G401.6 (cell line): ENCODE data around the gene RWDD1.

ENCODE experiments used
- FAIRE-seq: peaks from 2 replicates; lab custom pipeline; 2012; peaks lifted over from hg19 to GRCh38; lab: Jason Lieb, UNC

Gene RWDD1, protein sequence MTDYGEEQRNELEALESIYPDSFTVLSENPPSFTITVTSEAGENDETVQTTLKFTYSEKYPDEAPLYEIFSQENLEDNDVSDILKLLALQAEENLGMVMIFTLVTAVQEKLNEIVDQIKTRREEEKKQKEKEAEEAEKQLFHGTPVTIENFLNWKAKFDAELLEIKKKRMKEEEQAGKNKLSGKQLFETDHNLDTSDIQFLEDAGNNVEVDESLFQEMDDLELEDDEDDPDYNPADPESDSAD

DNA sequence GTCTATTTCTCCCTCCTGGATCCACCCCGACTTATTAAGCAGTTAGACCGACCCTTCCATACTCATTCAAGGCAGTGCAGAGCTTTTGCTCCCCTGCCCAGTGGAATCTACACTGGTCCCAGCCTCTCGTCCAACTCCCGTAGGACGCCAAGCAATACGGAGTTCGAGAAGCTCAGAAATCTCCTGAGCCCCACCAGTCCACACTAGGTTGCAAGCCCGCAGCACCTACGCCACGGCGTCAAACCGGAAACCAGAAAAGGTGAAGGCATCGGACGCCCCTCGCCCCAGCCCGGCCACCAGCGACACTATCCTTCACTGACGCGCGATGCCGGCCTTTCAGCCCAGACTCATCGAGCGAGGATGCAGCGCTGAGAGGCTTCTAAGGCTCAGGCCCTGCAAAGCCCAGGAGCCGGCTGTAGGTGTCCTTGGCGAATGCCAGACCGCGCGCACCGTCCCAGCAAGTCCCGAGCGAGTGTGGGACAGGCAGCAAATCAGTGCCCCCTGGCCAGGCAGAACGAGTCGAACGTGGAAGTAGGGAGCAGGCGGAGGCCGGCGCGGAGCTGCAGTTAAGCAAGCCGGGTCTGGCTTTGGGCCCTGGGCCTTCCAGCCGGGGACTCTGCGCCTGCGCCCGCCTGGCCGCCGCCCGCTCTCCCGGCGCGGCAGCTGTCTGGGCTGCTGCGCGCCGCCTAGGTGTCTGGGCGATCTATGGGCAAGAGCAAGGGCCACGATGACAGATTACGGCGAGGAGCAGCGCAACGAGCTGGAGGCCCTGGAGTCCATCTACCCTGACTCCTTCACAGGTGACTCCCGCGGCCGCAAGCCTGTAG, at the start of gene RWDD1:
Gene RWDD1 (plus strand): TSS at position 649 of the 827 bp plus-strand sequence. CDS start 79 bp downstream, at position 728.
- FAIRE-seq: peak; percentile 93

DNA sequence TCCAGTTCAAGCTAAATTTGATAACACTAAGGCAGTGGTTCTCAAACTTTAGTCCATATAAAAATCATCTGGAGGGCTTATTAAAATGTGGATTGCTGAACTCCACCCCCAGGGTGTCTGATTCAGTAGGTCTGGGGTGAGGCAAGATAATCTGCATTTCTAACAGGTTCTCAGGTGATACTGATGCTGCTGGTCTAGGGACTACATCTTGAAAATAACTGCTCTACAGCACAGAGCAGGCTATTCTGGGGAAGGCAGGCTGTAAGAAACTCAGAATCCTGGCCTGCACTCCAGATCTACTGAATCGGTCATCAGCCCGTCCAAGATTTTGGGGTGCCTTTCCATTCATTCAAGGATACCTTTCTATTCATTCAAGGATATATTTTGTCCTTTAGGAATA, 48.4 kb upstream of the RWDD1 start:
- FAIRE-seq: no peak

DNA sequence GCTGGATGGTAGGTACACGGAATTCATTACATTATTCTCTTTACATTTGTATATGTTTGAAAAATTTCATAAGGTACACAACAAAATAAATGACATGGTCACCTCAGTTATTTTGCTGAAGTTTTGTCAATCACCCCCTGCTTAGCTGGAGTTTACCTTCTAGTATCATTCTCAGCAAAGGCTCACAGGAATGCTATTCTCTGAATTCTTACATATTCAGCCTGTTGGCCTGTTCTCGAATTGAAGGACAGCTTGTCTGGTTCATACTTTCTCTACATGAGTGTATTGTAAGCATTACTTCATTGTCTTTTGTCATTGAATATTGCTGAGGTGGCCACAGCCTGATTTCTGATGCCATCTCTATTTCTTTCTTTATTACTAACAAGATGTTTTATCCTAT, 47.1 kb upstream of the RWDD1 start:
- no peak for FAIRE-seq

DNA sequence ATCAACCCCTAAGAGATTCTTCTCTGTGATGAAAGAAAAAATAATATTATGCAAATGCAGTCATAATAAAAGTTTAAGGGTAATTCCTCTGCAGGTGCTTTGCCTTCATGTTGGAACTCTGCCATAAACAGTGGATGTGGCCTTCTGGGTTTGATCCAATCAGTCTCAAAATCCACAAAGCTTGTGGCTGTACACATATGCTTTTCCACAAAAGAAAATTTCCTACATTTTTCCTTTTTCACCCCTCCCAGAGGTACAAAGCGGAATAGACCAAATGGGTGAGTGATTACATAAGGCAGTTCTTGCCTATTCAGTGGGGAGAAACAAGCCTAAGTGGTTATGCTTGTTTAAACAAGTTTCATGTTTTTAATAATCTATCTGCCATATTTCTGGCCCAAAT, 43.2 kb upstream of the RWDD1 start:
- FAIRE-seq: no peak

DNA sequence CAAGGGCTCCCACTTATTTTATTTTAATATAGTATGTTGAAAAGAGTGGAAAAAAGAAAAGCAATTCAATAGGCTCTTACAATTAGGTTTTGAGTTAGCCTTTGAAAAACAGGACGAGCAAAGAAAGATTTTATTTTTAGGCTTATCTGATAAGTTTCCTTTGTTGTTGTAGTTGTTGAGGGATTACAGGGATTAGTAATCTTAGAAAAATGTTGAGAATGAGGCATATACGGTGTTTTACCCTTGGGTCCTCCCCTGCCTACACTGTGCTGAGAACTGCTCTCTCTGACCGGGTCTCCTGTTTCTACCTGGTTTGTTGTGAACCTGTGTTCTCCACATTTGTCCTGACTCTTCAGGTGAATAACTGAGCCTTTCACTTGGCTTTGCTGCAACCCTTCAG, 42.5 kb upstream of the RWDD1 start:
- peak; percentile 89 for FAIRE-seq

DNA sequence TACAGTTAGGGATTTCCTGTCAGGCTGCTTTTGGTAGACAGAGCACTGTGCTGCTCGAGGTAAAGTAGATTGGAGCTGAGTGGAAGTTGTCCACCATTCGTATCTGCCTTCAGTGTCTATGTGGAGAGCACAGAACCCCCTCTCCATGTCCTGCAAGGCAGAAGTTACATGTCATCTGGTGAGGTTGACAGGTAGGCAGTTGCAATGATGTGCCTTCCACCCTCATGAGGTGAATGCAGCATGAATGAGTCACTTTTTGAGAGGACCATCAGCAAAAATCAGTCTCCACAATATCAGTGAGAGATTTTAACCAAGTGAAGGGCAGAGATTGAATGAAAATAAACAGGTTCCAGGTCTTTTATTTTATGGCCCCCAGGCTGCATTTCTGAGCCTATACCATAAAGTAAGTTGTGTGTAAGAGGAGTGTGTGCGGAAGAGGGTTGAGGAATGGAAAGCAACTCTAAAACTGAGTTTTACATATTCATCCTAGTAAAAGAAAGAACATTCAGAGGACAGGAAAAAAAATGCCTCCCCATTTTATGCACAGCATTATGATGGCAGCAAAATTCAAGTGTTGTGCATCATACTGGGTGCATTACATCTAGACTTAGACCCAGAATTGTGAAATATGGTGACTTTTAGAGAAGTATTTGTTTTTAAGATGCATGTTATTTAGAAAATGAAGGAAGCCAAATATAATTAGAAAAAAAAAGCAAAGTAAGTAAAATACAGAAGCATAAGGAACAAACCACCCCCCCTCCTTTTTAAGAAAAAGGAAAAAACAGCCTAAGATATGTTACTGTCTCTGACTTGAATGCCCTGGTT, 41.6 kb upstream of the RWDD1 start:
- FAIRE-seq: no peak

DNA sequence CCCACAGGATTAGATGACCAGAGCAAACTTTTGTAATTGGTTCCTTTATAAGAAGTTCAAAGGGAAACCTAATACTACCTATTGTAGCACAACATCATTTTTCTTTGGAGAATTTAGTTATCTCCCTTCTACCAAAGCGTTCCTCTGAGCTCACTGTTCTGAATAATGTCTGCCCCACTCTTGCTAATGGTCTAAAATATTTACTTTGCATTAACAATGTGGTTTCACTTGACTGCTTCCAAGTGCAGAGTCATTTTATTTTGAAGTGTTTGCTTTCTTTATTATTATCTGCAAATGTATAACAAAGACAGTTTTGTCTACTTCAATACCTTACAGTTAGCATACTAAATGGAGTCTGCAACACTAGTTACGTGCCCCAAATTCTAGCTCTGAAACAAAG, 40.9 kb upstream of the RWDD1 start:
- no peak for FAIRE-seq

DNA sequence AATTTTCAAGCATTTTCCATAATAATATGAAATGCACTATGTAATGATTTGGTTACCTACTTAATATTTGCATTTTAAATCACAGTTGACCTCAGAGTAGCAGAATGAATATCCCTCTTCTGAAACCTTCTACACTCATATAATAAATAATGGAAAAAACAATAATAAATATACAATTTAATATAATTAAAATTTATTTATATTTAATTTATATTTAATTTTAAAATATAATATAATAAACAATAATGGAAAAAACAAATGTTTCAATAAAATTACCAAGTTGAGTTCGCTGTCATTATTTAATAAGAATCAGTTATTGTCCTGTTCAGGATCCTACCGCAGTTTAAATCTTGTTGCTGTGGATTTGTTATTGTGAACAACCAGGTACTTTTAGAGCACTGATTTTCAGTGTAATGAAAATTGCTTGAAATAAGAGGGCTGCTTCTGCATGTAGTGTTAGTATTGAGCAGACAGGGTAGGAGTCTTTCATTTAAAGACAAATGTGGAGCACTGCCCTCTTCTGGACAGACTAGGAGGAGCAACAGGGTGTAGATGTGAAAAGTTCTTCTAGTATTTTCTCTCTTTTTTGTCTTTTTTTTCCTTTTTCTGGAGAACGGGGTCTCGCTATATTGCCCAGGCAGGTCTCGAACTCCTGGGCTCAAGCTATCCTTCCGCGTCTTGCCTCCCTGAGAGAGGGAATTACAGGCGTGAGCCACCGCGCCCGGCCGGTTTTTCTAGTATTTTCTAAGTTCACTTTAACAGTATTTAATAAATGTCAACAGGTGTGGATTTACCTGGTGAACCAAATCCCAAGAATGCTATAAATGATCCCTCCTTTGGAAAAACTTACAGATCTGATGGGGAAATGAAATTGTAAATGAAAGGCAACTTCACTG, 39.4 kb upstream of the RWDD1 start:
- peak; percentile 96 for FAIRE-seq

DNA sequence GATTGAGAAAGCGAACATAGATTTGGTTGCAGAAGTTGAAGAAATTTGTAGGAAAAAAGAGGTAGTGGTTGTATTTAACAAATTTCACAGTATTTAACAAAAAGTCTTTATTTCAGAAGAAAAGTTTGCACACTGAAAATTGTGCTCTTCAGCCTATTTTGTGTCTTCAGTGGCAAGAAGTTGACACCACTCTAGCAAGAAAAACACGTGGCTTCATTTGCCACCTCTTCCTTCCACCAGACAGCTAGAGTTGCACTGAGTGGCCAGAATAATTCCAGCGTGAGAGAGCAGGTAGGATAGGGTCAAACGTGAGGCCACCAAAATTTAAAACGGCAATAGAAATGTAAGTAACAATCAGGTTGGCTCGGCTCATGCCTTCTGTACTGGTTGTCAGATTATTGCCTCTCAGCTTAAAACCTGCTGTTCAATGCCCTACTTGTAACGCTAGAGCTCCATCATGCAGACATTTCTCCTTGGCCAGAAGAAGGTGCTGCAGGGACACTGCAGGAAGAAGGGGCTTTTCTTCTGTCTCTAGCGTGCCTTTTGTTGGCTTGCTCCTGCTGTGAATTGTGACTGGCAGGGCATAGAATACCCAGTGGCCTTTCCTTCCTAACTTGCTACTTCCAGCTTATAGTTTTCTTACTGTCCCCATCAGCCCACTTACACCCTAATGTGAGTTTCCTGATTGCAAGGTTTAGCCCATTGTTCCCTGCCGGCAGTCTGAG, 37.9 kb upstream of the RWDD1 start:
- FAIRE-seq: no peak

DNA sequence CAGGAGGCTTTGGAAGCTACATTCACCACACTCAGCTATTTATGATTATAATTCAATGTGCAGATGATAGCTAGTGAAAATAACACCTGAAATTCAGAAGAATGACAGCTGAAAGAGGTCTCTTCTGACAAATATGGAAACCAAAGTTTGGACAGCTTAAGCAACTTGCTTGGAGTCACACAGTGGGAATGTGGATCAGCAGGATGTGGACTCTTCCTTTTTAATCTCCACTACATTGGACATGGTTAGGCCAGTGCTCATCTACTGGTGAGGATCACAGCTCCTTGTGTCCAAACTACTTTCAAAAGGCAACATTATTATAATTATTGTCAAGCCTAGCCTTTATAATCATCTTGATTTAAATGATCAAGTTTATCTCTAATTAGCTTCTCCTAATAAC, 36.2 kb upstream of the RWDD1 start:
- no peak for FAIRE-seq

DNA sequence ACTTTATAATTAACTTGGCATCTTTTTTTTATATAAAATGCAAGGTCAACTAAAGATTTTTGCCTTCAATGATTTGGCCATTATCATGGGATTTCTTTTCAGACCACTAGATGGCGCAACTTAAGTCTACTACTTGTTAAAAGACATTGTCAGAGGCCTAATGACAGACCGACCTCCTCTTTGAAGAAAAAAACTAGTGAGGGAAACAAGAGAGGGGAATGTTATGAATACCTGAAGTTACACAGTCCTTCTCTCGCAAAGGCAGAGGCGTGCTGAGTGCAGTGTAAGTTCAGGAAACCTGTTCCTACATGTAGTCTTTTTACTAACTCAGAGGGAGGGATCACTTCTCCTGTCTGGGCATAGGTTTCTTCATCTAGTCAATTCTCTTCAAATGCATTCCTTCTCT, 35.1 kb upstream of the RWDD1 start:
- peak; percentile 95 for FAIRE-seq

DNA sequence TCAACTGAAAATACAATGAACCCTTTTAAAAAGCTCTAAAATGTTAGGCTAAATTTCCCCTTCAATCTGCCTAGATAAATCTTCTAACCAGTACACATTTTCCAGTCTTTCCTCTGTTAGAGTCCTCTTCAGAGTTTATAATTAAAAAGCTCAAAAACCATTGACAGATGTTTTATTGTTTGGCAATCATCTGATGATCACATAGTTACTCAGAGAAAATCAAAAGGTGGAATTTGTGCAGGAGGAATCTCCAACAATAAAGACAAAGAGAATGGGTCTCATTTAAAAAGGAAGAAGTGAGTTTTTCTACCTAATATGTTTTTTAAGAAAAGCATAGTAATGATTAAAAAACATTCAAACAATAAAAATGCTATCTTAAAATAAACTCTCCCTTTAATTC, 28.9 kb upstream of the RWDD1 start:
- no peak for FAIRE-seq

DNA sequence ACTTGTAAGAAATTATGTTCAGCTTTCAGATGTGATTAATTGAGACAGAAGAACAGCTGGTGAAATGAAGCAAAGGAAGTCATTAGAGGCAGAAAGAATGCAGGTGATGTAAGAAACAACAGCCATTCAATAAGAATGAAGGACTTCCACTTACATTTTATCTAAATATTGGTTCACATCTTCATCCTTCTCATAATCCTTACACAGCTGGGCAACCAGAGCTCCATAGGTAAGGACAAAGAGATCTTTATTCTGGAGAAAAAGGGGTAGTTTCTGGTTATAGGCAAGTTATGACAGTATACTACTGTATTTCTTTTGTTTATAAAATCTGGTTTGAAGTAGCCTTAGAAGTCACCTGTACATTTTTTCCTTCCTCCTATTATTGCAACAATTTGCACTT, 28.2 kb upstream of the RWDD1 start:
- no peak for FAIRE-seq

DNA sequence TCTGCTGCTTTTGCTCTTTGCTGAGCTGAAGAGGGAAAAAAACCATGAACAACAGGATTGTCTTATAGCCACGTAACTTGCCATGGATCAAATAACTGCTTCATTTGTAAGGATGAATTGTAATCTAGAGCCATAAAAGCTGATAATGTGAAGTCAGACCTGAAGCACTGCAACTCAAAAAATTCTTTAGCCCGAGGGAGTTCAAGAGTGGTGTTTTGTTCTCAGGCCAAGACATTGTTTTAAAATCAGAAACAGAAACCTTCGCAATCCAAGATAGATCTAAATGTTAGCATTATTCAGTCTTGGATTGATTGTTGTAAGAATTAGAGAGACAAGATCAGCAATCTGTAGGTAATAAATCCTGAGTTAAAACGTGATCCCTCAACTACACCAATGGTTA, 25.7 kb upstream of the RWDD1 start, which contains the start of gene TRAPPC3L:
Gene TRAPPC3L (minus strand): TSS at position 34 of the 400 bp plus-strand sequence. CDS start 170 bp downstream, outside the sequence.
- FAIRE-seq: no peak

DNA sequence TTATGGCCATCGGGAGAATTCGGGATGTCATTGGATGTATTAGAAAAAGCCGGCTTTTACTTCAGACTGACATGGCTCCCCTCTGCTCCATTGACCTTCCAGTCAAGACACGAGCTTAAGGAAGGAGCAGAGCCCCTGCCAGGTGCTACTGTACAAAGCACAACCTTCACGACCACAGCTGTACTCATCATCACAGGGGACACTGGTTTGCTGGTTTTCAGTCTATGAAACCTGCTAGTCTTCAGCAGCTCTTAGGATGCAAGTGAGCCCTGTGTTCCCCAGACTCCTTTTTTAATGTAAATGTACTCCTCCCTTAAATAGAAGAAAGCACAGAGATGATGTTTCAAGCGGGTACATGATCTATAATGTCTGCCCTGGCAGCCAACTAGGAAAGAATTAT, 23.9 kb upstream of the RWDD1 start:
- FAIRE-seq: no peak

DNA sequence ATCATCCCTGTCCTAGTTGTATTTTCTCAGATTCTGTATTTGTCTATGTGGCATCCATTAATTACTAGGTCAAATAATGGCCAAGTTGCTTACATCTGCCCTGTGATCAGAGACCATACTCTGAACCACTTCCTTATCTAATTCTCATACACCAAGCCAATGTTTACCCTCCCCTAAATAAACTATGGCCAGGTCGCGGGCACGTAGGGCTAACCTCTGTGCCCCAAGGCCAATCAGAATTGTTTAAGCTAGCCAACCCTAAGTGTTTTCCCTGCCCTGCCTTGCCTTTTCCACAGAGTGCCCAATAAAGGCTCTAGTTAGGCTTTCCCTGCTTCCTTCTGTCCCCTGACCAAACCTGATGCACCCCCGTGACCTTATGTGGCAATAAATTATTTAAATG, 20.5 kb upstream of the RWDD1 start:
- FAIRE-seq: no peak

DNA sequence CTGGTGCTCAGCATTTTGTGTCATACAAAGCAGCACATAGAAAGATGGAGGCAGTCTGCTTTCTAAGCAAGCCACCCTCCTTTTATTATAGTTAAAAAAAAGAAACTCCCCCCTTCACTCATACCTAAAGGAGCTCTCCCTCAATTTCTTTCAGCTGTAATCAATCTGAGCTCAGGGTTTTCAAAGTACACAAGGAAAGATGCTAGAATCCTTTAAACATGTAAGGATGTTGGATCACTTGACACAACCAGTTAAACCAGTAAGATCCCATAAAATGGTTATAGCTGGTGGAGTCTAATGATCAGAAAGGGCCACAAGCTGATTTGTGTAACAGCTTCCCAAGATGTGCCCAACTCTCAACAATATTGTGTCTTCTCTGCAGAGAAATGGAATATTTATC, 17.9 kb upstream of the RWDD1 start, which contains the start of gene CALHM4:
Gene CALHM4 (plus strand): TSS at position 301 of the 400 bp plus-strand sequence. CDS start 43 bp downstream, at position 344.
- no peak for FAIRE-seq

DNA sequence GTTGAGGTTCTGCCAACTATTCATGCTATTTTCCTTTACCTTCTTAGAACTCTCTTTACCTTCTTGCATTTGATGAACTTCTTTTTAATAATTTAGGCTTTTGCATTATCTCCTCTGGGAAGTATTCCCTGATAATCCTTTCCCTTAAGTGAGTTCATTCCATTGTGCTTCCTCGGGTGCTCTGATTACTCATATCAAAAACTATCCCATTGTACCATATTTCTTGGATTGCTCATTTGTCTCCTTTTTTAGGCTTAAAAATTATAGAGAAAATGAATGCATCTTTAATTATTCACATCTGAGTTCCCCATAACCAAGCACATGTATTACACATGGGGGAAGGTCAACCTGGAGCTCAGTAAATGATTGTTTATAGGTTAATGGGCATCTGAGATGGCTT, 15.2 kb upstream of the RWDD1 start:
- no peak for FAIRE-seq

DNA sequence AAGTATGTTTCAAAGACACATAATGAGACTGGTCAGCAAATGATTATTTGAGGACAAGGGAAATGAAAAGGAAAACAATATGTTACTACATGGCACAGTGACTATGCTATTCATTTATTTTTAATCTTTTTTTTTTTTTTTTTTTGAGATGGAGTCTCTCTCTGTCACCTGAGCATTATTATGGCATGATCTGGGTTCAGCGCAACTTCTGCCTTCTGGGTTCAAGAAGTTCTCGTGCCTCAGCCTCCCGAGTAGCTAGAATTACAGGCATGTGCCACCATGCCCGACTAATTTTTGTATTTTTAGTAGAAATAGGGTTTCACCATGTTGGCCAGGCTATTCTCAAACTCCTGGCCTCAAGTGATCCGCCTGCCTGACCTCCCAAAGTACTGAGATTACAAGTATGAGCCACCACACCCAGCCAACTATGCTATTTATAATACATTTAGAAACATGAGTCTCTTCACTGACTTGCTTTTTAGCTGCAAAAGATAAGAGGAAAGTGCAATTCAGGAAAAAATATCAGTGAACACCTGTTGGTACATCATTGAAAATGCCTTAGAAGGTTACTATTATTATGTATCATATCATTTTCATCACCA, 14.4 kb upstream of the RWDD1 start:
- FAIRE-seq: no peak

DNA sequence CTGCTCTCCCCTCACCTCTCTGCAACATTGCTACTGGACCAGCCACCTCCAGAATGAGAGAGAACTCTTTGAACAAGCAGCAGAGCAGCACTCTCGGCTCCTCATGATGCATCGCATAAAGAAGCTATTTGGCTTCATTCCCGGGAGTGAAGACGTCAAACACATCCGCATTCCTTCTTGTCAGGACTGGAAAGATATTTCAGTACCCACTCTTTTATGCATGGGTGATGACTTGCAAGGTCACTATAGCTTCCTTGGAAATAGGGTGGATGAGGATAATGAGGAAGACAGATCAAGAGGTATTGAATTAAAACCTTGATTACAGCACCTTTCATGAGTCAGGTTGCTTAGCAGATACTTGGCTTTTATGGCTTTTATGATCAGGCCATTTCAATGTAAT, 13.4 kb upstream of the RWDD1 start:
- no peak for FAIRE-seq

DNA sequence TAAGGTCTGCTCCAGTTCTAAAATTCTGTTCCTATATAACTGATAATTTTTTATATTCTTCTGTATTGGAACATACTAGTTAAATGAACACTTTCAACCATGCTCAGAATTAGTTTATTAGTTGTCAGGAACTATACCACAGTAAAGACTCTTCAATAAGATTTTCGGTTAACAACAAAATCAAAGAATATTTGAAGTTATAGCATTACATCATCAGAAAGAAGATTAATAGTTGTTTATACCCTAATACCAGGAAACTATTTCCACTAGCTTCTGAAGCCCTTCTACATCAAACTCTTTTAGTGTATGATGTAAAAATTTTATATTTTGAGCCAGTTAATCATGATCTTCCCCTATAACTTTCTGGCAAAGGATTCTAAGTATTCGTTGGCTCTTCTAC, 11.2 kb upstream of the RWDD1 start:
- no peak for FAIRE-seq
